Activated CD8-positive, alpha-beta T cell treated with anti-CD3 and anti-CD28 coated beads for 36 hours (primary cell): ENCODE results near the gene GNAT1. TPM values are rescaled to one million over a fixed set of nuclear protein-coding genes. Genes with fewer than 3 reads are reported as not detected.

ENCODE experiments used
- ATAC-seq: fragments of 200-7000 bp; cut with Tn5 transposase; one replicate; pipeline ENCODE4 v1.10.0; 2021; ENCODE audit warnings: mild to moderate bottlenecking, moderate library complexity
- CTCF ChIA-PET: fragments of 350-600 bp; sonication (Branson Sonifier 250); formaldehyde crosslinking; loops from one replicate; lab custom pipeline; 2021; ENCODE audit warnings: antibody characterized with exemption; lab: Charles Lee
- POLR2A ChIA-PET: fragments of 350-600 bp; sonication (Branson Sonifier 250); formaldehyde crosslinking; loops from one replicate; lab custom pipeline; 2021; ENCODE audit warnings: antibody characterized with exemption; lab: Charles Lee
- DNase-seq: peaks from one replicate; pipeline ENCODE4 v3.0.0-alpha.2; 2020
- H3K27ac Mint-ChIP-seq: one replicate; pipeline ENCODE4 v1.8.0; 2021; ENCODE audit warnings: mild to moderate bottlenecking, mixed read lengths
- H3K27me3 Mint-ChIP-seq: one replicate; pipeline ENCODE4 v1.8.0; 2021; ENCODE audit warnings: mixed read lengths
- H3K36me3 Mint-ChIP-seq: one replicate; pipeline ENCODE4 v1.8.0; 2021; ENCODE audit warnings: low read depth, mixed read lengths
- H3K4me1 Mint-ChIP-seq: one replicate; pipeline ENCODE4 v1.8.0; 2021; ENCODE audit warnings: low read depth, mixed read lengths
- H3K4me3 Mint-ChIP-seq: one replicate; pipeline ENCODE4 v1.8.0; 2021; ENCODE audit warnings: mild to moderate bottlenecking, moderate library complexity, mixed read lengths
- H3K9me3 Mint-ChIP-seq: one replicate; pipeline ENCODE4 v1.8.0; 2021; ENCODE audit warnings: mixed read lengths
- CTCF ChIP-seq: fragments of 200-600 bp; IDR thresholded peaks from one replicate; pipeline ENCODE4 v1.8.0; 2022; ENCODE audit warnings: antibody characterized with exemption, mild to moderate bottlenecking
- intact Hi-C: fragments of 100-400 bp; cut with micrococcal nuclease; formaldehyde crosslinking; loops from one replicate; pipeline ENCODE4 v1.10.0; 2022
- total RNA-seq, 2 experiments: library from RNA; stranded (reverse); gene quantifications; one replicate each; pipeline ENCODE4 v1.2.3, GENCODE V29; 2021

The GNAT1 gene
- total RNA-seq, 2 experiments from 2014 or later, result 0.11 to 0.23 TPM

GRCh38 chr3:50201573-50202315, 10.3 kb downstream of the GNAT1 start:
- H3K36me3 Mint-ChIP-seq, result no peaks in the 10 kb centered on the region
- H3K9me3 Mint-ChIP-seq, result no peaks in the 10 kb centered on the region
- ChIA-PET CTCF (interaction anchor here (1.1 to 6.5 kb wide), 4 partner anchors 8 to 45 kb away, joined by 3 to 26 read pairs (median 14); no protein-coding TSS in a partner anchor), POLR2A (interaction anchor here (1.2 kb wide), 1 partner anchor 28 kb away, joined by 4 read pairs; no protein-coding TSS in a partner anchor)
- no peak for ATAC-seq
- H3K4me1 Mint-ChIP-seq, result no peaks in the 10 kb centered on the region
- DNase-seq, result no peak
- H3K27me3 Mint-ChIP-seq, result peaks cover 40% of the 10 kb centered on the region
- H3K4me3 Mint-ChIP-seq, result no peak overlapping the region
- no peak overlapping the region for H3K27ac Mint-ChIP-seq
- intact Hi-C loops, result no loop called here
- no peak for TF ChIP-seq CTCF

GRCh38 chr3:50202353-50203112, 11.1 kb downstream of the GNAT1 start:
- H3K27ac Mint-ChIP-seq, result no peak overlapping the region
- no peaks in the 10 kb centered on the region for H3K4me1 Mint-ChIP-seq
- no peak overlapping the region for H3K4me3 Mint-ChIP-seq
- TF ChIP-seq CTCF, result no peak
- peaks cover 45% of the 10 kb centered on the region for H3K27me3 Mint-ChIP-seq
- no peaks in the 10 kb centered on the region for H3K36me3 Mint-ChIP-seq
- ChIA-PET POLR2A (interaction anchor here (1.2 to 1.6 kb wide), 3 partner anchors 23 to 27 kb away, joined by 3 to 6 read pairs (median 4); no protein-coding TSS in a partner anchor), CTCF (interaction anchor here (0.7 to 6.5 kb wide), 9 partner anchors 9 to 57 kb away, joined by 3 to 26 read pairs (median 4); no protein-coding TSS in a partner anchor)
- DNase-seq, result no peak
- intact Hi-C loops, result no loop called here
- H3K9me3 Mint-ChIP-seq, result no peaks in the 10 kb centered on the region
- no peak for ATAC-seq

GRCh38 chr3:50203113-50203808, 11.9 kb downstream of the GNAT1 start:
- Mint-ChIP-seq H3K27me3 (peaks cover 48% of the 10 kb centered on the region), H3K9me3 (no peaks in the 10 kb centered on the region), H3K4me1 (no peaks in the 10 kb centered on the region), H3K36me3 (no peaks in the 10 kb centered on the region), H3K4me3 (no peak overlapping the region), H3K27ac (no peak overlapping the region)
- ChIA-PET CTCF (interaction anchor here (0.7 to 6.5 kb wide), 8 partner anchors 9 to 56 kb away, joined by 3 to 26 read pairs (median 5); no protein-coding TSS in a partner anchor), POLR2A (interaction anchor here (0.7 to 1.6 kb wide), 5 partner anchors 9 to 34 kb away, joined by 3 to 6 read pairs (median 3); no protein-coding TSS in a partner anchor)
- ATAC-seq (no peak), DNase-seq (no peak)
- intact Hi-C loops, result no loop called here
- no peak for TF ChIP-seq CTCF

GRCh38 chr3:50203809-50204803, 12.7 kb downstream of the GNAT1 start:
- no peak for DNase-seq
- H3K4me3 Mint-ChIP-seq, result no peak overlapping the region
- H3K27ac Mint-ChIP-seq, result no peak overlapping the region
- no peak for TF ChIP-seq CTCF
- intact Hi-C loops, result no loop called here
- ChIA-PET POLR2A (interaction anchor here (0.7 to 1.6 kb wide), 5 partner anchors 8 to 33 kb away, joined by 3 to 6 read pairs (median 3); no protein-coding TSS in a partner anchor), CTCF (interaction anchor here (1.5 to 6.5 kb wide), 7 partner anchors 10 to 56 kb away, joined by 4 to 26 read pairs (median 6); no protein-coding TSS in a partner anchor)
- no peaks in the 10 kb centered on the region for H3K4me1 Mint-ChIP-seq
- H3K9me3 Mint-ChIP-seq, result no peaks in the 10 kb centered on the region
- ATAC-seq, result no peak
- H3K27me3 Mint-ChIP-seq, result peaks cover 50% of the 10 kb centered on the region
- no peaks in the 10 kb centered on the region for H3K36me3 Mint-ChIP-seq
